Measurements from ENCODE around the gene SEMA4A. TPM values are rescaled to one million over a fixed set of nuclear protein-coding genes. Genes with fewer than 3 reads are reported as not detected.

SEMA4A gene
- total RNA-seq, 1 donor from 2014 or later: 0.66 TPM

DNA sequence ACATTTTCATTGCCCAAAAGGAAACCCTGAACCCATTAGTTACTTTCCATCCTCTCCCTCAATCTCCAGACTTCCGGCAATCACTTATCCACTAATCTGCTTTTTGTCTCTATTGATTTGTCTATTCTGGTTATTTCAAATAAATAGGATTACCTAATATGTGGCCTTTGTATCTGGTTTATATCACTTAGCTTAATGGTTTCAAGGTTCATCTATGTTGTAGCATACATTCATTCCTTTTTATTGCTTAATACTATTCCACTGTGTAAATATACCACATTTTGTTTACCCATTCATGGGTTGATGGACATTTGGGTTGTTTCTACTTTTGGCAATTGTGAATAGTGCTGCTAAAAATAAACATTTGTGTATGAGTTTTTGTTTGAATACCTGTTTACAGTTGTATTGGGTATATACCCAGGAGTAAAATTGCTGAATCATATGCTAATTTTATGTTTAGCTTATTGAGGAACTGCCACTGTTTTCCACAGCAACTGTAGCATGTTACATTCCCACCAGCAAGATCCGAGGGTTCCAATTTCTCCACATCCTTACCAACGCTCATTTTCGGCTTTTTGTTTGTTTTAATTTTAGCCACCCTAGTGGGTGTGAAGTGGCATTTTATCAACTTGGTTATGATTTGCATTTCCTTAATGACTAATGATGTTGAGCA is 38.0 kb downstream of the SEMA4A start:
- DNase-seq (ENCODE audit: low read depth) (no peak), FAIRE-seq (no peak)
- Mint-ChIP-seq H3K27me3 (ENCODE audit: low read depth, unreplicated experiment) (no peaks in the 10 kb centered on the region), H3K27ac (ENCODE audit: unreplicated experiment) (no peak overlapping the region), H3K9me3 (ENCODE audit: unreplicated experiment) (peaks cover 7% of the 10 kb centered on the region), H3K4me3 (ENCODE audit: unreplicated experiment) (no peak overlapping the region), H3K36me3 (ENCODE audit: low read depth, unreplicated experiment) (peaks cover 4% of the 10 kb centered on the region), H3K4me1 (ENCODE audit: low read depth, unreplicated experiment) (peaks cover 5% of the 10 kb centered on the region)
- H4K20me1 ChIP-seq (ENCODE audit: insufficient read depth, low read length): peaks cover 22% of the 10 kb centered on the region
- H3K4me3 ChIP-seq (ENCODE audit: insufficient read depth, low read depth, low read length): no peak overlapping the region
- peaks cover 4% of the 10 kb centered on the region for H3K9me3 ChIP-seq (ENCODE audit: insufficient read depth, low read depth, low read length)
- H3K9ac ChIP-seq (ENCODE audit: low read length): no peak overlapping the region
- no peak overlapping the region for H3K4me2 ChIP-seq (ENCODE audit: low read length)
- H3K79me2 ChIP-seq (ENCODE audit: insufficient read depth, low read length): peaks cover 24% of the 10 kb centered on the region
- no peaks in the 10 kb centered on the region for H3K27me3 ChIP-seq (ENCODE audit: insufficient read depth, low read length)
- H3K36me3 ChIP-seq (ENCODE audit: insufficient read depth, low read length): no peaks in the 10 kb centered on the region
- TF ChIP-seq CTCF (IDR thresholded peaks at IDR 0.05; ENCODE audit: insufficient read depth, low read depth, low read length) (no peak), EZH2 (IDR thresholded peaks at IDR 0.05; ENCODE audit: insufficient read depth, low read length) (no peak)
- no peak overlapping the region for H3K27ac ChIP-seq (ENCODE audit: low read depth, low read length)
- no peak overlapping the region for H2AFZ ChIP-seq (ENCODE audit: low read depth, low read length)
- peaks cover 10% of the 10 kb centered on the region for H3K4me1 ChIP-seq (ENCODE audit: insufficient read depth, low read length)

- Histone ChIP-seq H3K9me3 (ENCODE audit: insufficient read depth, low read depth, low read length) (peaks cover 4% of the 10 kb centered on the region), H4K20me1 (ENCODE audit: insufficient read depth, low read length) (peaks cover 36% of the 10 kb centered on the region), H3K36me3 (ENCODE audit: insufficient read depth, low read length) (no peaks in the 10 kb centered on the region), H3K27me3 (ENCODE audit: insufficient read depth, low read length) (no peaks in the 10 kb centered on the region), H2AFZ (ENCODE audit: low read depth, low read length) (peak overlapping the region; percentile 86), H3K4me1 (ENCODE audit: insufficient read depth, low read length) (peaks cover 10% of the 10 kb centered on the region), H3K4me3 (ENCODE audit: insufficient read depth, low read depth, low read length) (peak overlapping the region; percentile 95), H3K79me2 (ENCODE audit: insufficient read depth, low read length) (peaks cover 40% of the 10 kb centered on the region), H3K4me2 (ENCODE audit: low read length) (peak overlapping the region; percentile 94), H3K27ac (ENCODE audit: low read depth, low read length) (peak overlapping the region; percentile 78), H3K9ac (ENCODE audit: low read length) (peak overlapping the region; percentile 91)
- peak overlapping the region; percentile 95 for H3K27ac Mint-ChIP-seq (ENCODE audit: unreplicated experiment)
- H3K9me3 Mint-ChIP-seq (ENCODE audit: unreplicated experiment): peaks cover 2% of the 10 kb centered on the region
- DNase-seq (ENCODE audit: low read depth): no peak
- no peaks in the 10 kb centered on the region for H3K27me3 Mint-ChIP-seq (ENCODE audit: low read depth, unreplicated experiment)
- peaks cover 5% of the 10 kb centered on the region for H3K4me1 Mint-ChIP-seq (ENCODE audit: low read depth, unreplicated experiment)
- peak overlapping the region; percentile 98 for H3K4me3 Mint-ChIP-seq (ENCODE audit: unreplicated experiment)
- no peak for FAIRE-seq
- no peak for TF ChIP-seq EZH2 (IDR thresholded peaks at IDR 0.05; ENCODE audit: insufficient read depth, low read length)
- no peak for TF ChIP-seq CTCF (IDR thresholded peaks at IDR 0.05; ENCODE audit: insufficient read depth, low read depth, low read length)
- peaks cover 11% of the 10 kb centered on the region for H3K36me3 Mint-ChIP-seq (ENCODE audit: low read depth, unreplicated experiment)
These were observed 39.8 kb downstream of the SEMA4A start for GRCh38 chr1:156193208-156193487.

Measured in astrocyte (in vitro differentiated cells and primary cell).